Measurements from ENCODE around the gene TNFRSF1A.

DNA sequence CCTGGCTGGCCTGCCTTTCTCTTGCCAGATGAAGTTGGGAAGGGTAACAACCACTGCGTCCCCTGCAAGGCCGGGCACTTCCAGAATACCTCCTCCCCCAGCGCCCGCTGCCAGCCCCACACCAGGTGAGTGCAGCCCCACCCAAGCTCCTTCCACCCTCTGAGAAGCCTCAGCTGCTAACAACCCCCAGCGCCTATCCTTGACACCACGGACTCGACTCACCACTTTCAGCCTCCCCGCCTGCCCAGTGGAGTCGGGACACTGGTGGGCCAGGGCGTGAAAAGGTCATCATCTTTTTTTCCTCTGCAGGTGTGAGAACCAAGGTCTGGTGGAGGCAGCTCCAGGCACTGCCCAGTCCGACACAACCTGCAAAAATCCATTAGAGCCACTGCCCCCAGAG, 44.2 kb upstream of the TNFRSF1A start:
- TF ChIP-seq, protein P1, sequence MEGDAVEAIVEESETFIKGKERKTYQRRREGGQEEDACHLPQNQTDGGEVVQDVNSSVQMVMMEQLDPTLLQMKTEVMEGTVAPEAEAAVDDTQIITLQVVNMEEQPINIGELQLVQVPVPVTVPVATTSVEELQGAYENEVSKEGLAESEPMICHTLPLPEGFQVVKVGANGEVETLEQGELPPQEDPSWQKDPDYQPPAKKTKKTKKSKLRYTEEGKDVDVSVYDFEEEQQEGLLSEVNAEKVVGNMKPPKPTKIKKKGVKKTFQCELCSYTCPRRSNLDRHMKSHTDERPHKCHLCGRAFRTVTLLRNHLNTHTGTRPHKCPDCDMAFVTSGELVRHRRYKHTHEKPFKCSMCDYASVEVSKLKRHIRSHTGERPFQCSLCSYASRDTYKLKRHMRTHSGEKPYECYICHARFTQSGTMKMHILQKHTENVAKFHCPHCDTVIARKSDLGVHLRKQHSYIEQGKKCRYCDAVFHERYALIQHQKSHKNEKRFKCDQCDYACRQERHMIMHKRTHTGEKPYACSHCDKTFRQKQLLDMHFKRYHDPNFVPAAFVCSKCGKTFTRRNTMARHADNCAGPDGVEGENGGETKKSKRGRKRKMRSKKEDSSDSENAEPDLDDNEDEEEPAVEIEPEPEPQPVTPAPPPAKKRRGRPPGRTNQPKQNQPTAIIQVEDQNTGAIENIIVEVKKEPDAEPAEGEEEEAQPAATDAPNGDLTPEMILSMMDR (IDR thresholded peaks at IDR 0.05; ENCODE audit: borderline replicate concordance, extremely low read depth, low read length, poor library complexity, severe bottlenecking) = no peak
- TF ChIP-seq EZH2 (IDR thresholded peaks at IDR 0.05; ENCODE audit: borderline replicate concordance, low read depth, low read length, severe bottlenecking) = no peak
